GM19452 (cell line): ENCODE measurements around the gene MAP4K5.
"Not testable (repeated sequence)": the region's sequence is repeated elsewhere in the genome, so short reads cannot be mapped to it uniquely, and the experiment has no call there.

Experiments
- ATAC-seq: cut with Tn5 transposase; IDR thresholded peaks from one replicate; pipeline ENCODE4 v1.9.1; 2021; ENCODE audit not compliant: unreplicated experiment

MAP4K5 gene

GRCh38 chr14:50531595-50532501, 521 bp downstream of the MAP4K5 start:
- peak; percentile 15 for ATAC-seq

- ATAC-seq: no peak
These were observed 1.5 kb downstream of the MAP4K5 start for GRCh38 chr14:50530794-50531365.

- ATAC-seq: no peak
These were observed 2.0 kb downstream of the MAP4K5 start for GRCh38 chr14:50530358-50530757.

- ATAC-seq: no peak
These were observed 2.8 kb downstream of the MAP4K5 start for GRCh38 chr14:50529288-50530179.

- ATAC-seq: no peak
These were observed 4.4 kb downstream of the MAP4K5 start for GRCh38 chr14:50528000-50528399.

- ATAC-seq: no peak
These were observed 7.4 kb downstream of the MAP4K5 start for GRCh38 chr14:50524731-50525515.

GRCh38 chr14:50524060-50524459, 8.3 kb downstream of the MAP4K5 start:
- peak; percentile 42 for ATAC-seq

- no peak for ATAC-seq
These were observed 8.9 kb downstream of the MAP4K5 start for GRCh38 chr14:50523271-50524041.

- peak; percentile 40 for ATAC-seq
These were observed 10.4 kb downstream of the MAP4K5 start for GRCh38 chr14:50521912-50522341.

- ATAC-seq: peak; percentile 68
These were observed 11.2 kb downstream of the MAP4K5 start for GRCh38 chr14:50520947-50521815.

GRCh38 chr14:50516091-50516490, 16.3 kb downstream of the MAP4K5 start:
- no peak for ATAC-seq

GRCh38 chr14:50512463-50512862, 19.9 kb downstream of the MAP4K5 start:
- no peak for ATAC-seq

- no peak for ATAC-seq
These were observed 22.2 kb downstream of the MAP4K5 start for GRCh38 chr14:50510157-50510556.

- ATAC-seq: not testable (repeated sequence)
These were observed 25.3 kb downstream of the MAP4K5 start for GRCh38 chr14:50507078-50507477.

GRCh38 chr14:50501642-50502041, 30.7 kb downstream of the MAP4K5 start:
- no peak for ATAC-seq

GRCh38 chr14:50497351-50497750, 35.0 kb downstream of the MAP4K5 start:
- ATAC-seq: no peak

- ATAC-seq: no peak
These were observed 42.5 kb downstream of the MAP4K5 start for GRCh38 chr14:50489851-50490250.

- ATAC-seq: no peak
These were observed 43.8 kb downstream of the MAP4K5 start for GRCh38 chr14:50488521-50488920.

GRCh38 chr14:50479041-50479440, 53.3 kb downstream of the MAP4K5 start:
- ATAC-seq: no peak
